C4-2B (cell line): Measurements from ENCODE around the gene RRBP1.

Experiments used
- ZFX ChIP-seq: fragments of 450-650 bp; IDR thresholded peaks from 2 replicates; pipeline ENCODE4 v1.6.1; 2017
- TF ChIP-seq, protein P1 (sequence below): fragments of 450-650 bp; conservative IDR thresholded peaks from 2 replicates; pipeline ENCODE4 v1.5.1; 2017; ENCODE audit warnings: mild to moderate bottlenecking

DNA sequence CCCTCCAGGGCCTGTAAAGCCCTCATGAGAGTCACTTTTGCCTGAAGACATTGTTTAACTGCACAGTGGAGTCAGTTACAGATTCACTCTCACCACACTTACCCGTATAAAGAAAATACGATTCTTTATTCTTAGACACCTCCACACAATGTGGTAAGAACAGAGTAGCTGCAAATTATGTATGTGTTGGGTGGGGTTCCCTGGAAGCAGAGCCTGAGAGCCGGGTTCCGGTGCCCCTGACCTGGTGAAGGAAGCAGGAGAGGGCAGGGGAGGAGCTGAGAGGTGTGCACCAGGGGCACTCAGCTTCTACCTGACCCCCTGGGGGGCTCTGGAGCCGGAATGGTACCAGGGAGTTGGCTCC lies 29.2 kb upstream of the RRBP1 start:
- TF ChIP-seq, protein P1, sequence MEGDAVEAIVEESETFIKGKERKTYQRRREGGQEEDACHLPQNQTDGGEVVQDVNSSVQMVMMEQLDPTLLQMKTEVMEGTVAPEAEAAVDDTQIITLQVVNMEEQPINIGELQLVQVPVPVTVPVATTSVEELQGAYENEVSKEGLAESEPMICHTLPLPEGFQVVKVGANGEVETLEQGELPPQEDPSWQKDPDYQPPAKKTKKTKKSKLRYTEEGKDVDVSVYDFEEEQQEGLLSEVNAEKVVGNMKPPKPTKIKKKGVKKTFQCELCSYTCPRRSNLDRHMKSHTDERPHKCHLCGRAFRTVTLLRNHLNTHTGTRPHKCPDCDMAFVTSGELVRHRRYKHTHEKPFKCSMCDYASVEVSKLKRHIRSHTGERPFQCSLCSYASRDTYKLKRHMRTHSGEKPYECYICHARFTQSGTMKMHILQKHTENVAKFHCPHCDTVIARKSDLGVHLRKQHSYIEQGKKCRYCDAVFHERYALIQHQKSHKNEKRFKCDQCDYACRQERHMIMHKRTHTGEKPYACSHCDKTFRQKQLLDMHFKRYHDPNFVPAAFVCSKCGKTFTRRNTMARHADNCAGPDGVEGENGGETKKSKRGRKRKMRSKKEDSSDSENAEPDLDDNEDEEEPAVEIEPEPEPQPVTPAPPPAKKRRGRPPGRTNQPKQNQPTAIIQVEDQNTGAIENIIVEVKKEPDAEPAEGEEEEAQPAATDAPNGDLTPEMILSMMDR = no peak
- no peak for TF ChIP-seq ZFX
